Testis (tissue), 3 donors: Measurements from ENCODE around the gene UBASH3B. TPM values are rescaled to one million over a fixed set of nuclear protein-coding genes. Genes with fewer than 3 reads are reported as not detected.
"Not testable (repeated sequence)": the region's sequence is repeated elsewhere in the genome, so short reads cannot be mapped to it uniquely, and the experiment has no call there.

Experiments
- DNase-seq: peaks from one replicate; pipeline ENCODE4 v3.0.0-alpha.2; 2019
- H3K27ac ChIP-seq, 2 donors: fragments of 200-600 bp; sonication (generic); one replicate each; pipeline ENCODE4 v1.5.1; 2019
- H3K27me3 ChIP-seq: fragments of 200-600 bp; sonication (generic); one replicate; pipeline ENCODE4 v1.5.1; 2019
- H3K36me3 ChIP-seq: fragments of 200-600 bp; sonication (generic); one replicate; pipeline ENCODE4 v1.5.1; 2017; ENCODE audit warnings: low read depth; ENCODE audit errors: missing control alignments
- H3K4me1 ChIP-seq: fragments of 200-600 bp; sonication (generic); one replicate; pipeline ENCODE4 v1.5.1; 2019
- H3K4me3 ChIP-seq, 2 donors: fragments of 200-600 bp; sonication (generic); one replicate each; pipeline ENCODE4 v1.5.1; 2017 to 2019
- H3K9me3 ChIP-seq: fragments of 200-600 bp; sonication (generic); one replicate; pipeline ENCODE4 v1.5.1; 2017
- POLR2A ChIP-seq: fragments of 450-650 bp; IDR thresholded peaks from one replicate; pipeline ENCODE4 v1.6.1; 2017; ENCODE audit warnings: antibody characterized with exemption, mild to moderate bottlenecking, moderate library complexity
- WGBS, 2 donors: methylation state at CpG; one replicate each; pipeline ENCODE4 v1.1.5; 2018; 5-methylcytosine and 5-hydroxymethylcytosine counted together
- intact Hi-C: fragments of 100-400 bp; cut with DNase I; formaldehyde crosslinking; loops from one replicate; pipeline ENCODE4 v1.15.1; 2023; ENCODE audit warnings: low total_unique reads
- polyA plus RNA-seq: library from polyadenylated mRNA; stranded (reverse); fragments of 350-450 nt; fragmentation: Illumina TruSeq; extraction: RNeasy Lipid Tissue Mini Kit (QIAGEN cat#74804); gene quantifications from one replicate; pipeline ENCODE4 v1.2.3, GENCODE V29; 2014; ENCODE audit warnings: low read depth, low replicate concordance; ENCODE audit not compliant: insufficient read depth
- small RNA-seq, 2 donors: library from RNA; depleted of rRNA; stranded (forward); fragments of <200 nt; gene quantifications; one replicate each; pipeline ENCODE3, GENCODE V24; 2016
- total RNA-seq, 2 donors: library from RNA; depleted of rRNA; stranded (reverse); fragments of >200 nt; gene quantifications; one replicate each; pipeline ENCODE4 v1.2.3, GENCODE V29; 2016
- TF ChIP-seq, protein P1 (sequence below), 3 experiments: fragments of 450-650 bp in 2 of 3; fragments of 200-600 bp in 1 of 3; sonication (generic) in 1 of 3; IDR thresholded peaks; one replicate each; pipeline ENCODE4 v1.5.1; 2016 to 2019; ENCODE audit warnings: antibody characterized with exemption in 3 of 3, mild to moderate bottlenecking in 2 of 3, moderate library complexity in 1 of 3

UBASH3B gene
- total and polyA plus RNA-seq, 3 donors from 2014 or later: 3.9 to 20.4 (median 14.6) TPM

GRCh38 chr11:122853971-122854446, 198.5 kb downstream of the UBASH3B start:
- Histone ChIP-seq H3K36me3 (no peaks in the 10 kb centered on the region), H3K27ac (no peak overlapping the region), H3K4me3 (no peak overlapping the region), H3K27me3 (no peaks in the 10 kb centered on the region), H3K4me1 (no peaks in the 10 kb centered on the region), H3K9me3 (no peaks in the 10 kb centered on the region)
- DNase-seq: peak; percentile 76
- intact Hi-C loops: loop anchor here (10.0 kb wide), 1 partner anchor 219 kb away; no protein-coding TSS in a partner anchor
- TF ChIP-seq POLR2A: no peak
- TF ChIP-seq, protein P1, sequence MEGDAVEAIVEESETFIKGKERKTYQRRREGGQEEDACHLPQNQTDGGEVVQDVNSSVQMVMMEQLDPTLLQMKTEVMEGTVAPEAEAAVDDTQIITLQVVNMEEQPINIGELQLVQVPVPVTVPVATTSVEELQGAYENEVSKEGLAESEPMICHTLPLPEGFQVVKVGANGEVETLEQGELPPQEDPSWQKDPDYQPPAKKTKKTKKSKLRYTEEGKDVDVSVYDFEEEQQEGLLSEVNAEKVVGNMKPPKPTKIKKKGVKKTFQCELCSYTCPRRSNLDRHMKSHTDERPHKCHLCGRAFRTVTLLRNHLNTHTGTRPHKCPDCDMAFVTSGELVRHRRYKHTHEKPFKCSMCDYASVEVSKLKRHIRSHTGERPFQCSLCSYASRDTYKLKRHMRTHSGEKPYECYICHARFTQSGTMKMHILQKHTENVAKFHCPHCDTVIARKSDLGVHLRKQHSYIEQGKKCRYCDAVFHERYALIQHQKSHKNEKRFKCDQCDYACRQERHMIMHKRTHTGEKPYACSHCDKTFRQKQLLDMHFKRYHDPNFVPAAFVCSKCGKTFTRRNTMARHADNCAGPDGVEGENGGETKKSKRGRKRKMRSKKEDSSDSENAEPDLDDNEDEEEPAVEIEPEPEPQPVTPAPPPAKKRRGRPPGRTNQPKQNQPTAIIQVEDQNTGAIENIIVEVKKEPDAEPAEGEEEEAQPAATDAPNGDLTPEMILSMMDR (IDR thresholded peaks at IDR 0.05): peak; percentile 68 to 73 (median 72)
- WGBS, 2 donors: 32 to 35% methylated on average over 3 of the region's 3 CpGs

DNA sequence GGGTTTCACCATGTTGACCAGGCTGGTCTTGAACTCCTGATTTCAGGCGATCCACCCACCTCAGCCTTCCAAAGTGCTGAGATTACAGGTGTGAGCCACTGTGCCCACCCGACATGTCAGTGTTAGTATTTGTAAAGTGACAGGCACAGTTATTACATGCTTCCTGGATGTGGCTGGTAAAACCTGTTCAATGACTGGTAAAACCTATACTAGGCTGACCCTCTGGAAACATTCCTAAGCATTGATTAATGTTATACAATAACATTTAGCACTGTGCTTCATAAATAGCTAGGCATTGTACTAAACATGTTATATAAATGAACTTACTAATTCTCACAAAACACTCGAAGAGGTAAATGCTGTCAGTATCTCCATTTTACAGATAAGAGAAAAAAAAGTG, 206.1 kb downstream of the UBASH3B start:
- Histone ChIP-seq H3K27ac (no peak overlapping the region), H3K27me3 (no peaks in the 10 kb centered on the region), H3K36me3 (no peaks in the 10 kb centered on the region), H3K4me1 (no peaks in the 10 kb centered on the region), H3K4me3 (no peak overlapping the region), H3K9me3 (no peaks in the 10 kb centered on the region)
- no peak for TF ChIP-seq POLR2A
- TF ChIP-seq, protein P1 (IDR thresholded peaks at IDR 0.05): no peak
- 80 to 84% methylated on average over 3 of the region's 3 CpGs for WGBS, 2 donors
- no peak for DNase-seq
- intact Hi-C loops: loop anchor here (10.0 kb wide), 1 partner anchor 163 kb away; no protein-coding TSS in a partner anchor

- Histone ChIP-seq H3K9me3 (no peaks in the 10 kb centered on the region), H3K27ac (no peak overlapping the region), H3K4me1 (no peaks in the 10 kb centered on the region), H3K4me3 (no peak overlapping the region), H3K36me3 (no peaks in the 10 kb centered on the region), H3K27me3 (no peaks in the 10 kb centered on the region)
- DNase-seq: no peak
- intact Hi-C loops: loop anchor here (10.0 kb wide), 1 partner anchor 163 kb away; no protein-coding TSS in a partner anchor
- TF ChIP-seq POLR2A: no peak
- TF ChIP-seq, protein P1 (IDR thresholded peaks at IDR 0.05): no peak
- WGBS, 2 donors: 95 to 100% methylated on average over 1 of the region's 1 CpG
Measured at GRCh38 chr11:122862091-122862490, 206.6 kb downstream of the UBASH3B start.

DNA sequence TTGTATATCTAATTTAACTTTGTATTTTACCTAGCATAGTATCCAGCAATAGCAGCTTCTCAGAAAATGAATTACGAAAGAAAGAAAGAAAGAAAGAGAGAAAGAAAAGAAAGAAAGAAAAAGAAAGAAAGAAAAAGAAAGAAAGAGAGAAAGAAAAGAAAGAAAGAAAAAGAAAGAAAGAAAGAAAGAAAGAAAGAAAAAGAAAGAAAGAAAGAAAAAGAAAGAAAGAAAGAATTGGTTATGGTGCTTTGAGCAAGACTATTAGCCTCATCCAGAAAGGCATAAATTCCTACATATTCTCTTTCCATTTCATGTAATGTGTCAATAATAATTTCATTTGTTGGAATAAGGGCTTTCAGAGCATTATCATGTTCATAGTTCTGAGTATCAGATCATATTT, 207.6 kb downstream of the UBASH3B start:
- H3K4me3 ChIP-seq, H3K36me3 ChIP-seq, H3K4me1 ChIP-seq, H3K27me3 ChIP-seq, H3K27ac ChIP-seq, DNase-seq, H3K9me3 ChIP-seq: not testable (repeated sequence)
- intact Hi-C loops: loop anchor here (10.0 kb wide), 1 partner anchor 162 kb away; no protein-coding TSS in a partner anchor
- WGBS, 2 donors: 84 to 88% methylated on average over 1 of the region's 1 CpG

GRCh38 chr11:122863704-122864326, 208.3 kb downstream of the UBASH3B start:
- WGBS, 2 donors: 26 to 37% methylated on average over 7 of the region's 7 CpGs
- intact Hi-C loops: loop anchor here (10.0 kb wide), 1 partner anchor 161 kb away; no protein-coding TSS in a partner anchor
- no peak overlapping the region for H3K4me3 ChIP-seq

More at GRCh38 chr11:122863704-122864326, 208.3 kb downstream of the UBASH3B start:
- Histone ChIP-seq H3K4me1 (no peaks in the 10 kb centered on the region), H3K27ac (no peak overlapping the region), H3K9me3 (no peaks in the 10 kb centered on the region), H3K36me3 (no peaks in the 10 kb centered on the region), H3K27me3 (no peaks in the 10 kb centered on the region)
- TF ChIP-seq, protein P1 (IDR thresholded peaks at IDR 0.05): peak; percentile 79 to 88 (median 81)
- TF ChIP-seq POLR2A: no peak
- DNase-seq: peak; percentile 62

Small RNA genes lying within 50 kb of the gene (small RNA-seq; reads per million reads assigned to genes)
- gene RF01210: 0 reads per million in 2 donors

Other genes starting within 250 kb of the UBASH3B start
- gene CRTAM, start 182.8 kb downstream of the UBASH3B start, total RNA-seq: under 1 TPM in 1 of 2 donors, not detected in 1; 0.50 TPM
- 1.7 TPM for gene CRTAM, start 182.8 kb downstream of the UBASH3B start, polyA plus RNA-seq
- 10 to 100 TPM; 22.3 to 32.7 TPM for gene JHY, start 227.0 kb downstream of the UBASH3B start, total RNA-seq
- gene JHY, start 227.0 kb downstream of the UBASH3B start, polyA plus RNA-seq: 46.3 TPM